NCI-H128 (cell line): ENCODE results near the gene CD177.
"Not testable (repeated sequence)": the region's sequence is repeated elsewhere in the genome, so short reads cannot be mapped to it uniquely, and the experiment has no call there.

ENCODE experiments used
- DNase-seq: peaks from one replicate; lab custom pipeline; 2025; ENCODE audit not compliant: unreplicated experiment; lab: John Stamatoyannopoulos, UW

Gene CD177

DNA sequence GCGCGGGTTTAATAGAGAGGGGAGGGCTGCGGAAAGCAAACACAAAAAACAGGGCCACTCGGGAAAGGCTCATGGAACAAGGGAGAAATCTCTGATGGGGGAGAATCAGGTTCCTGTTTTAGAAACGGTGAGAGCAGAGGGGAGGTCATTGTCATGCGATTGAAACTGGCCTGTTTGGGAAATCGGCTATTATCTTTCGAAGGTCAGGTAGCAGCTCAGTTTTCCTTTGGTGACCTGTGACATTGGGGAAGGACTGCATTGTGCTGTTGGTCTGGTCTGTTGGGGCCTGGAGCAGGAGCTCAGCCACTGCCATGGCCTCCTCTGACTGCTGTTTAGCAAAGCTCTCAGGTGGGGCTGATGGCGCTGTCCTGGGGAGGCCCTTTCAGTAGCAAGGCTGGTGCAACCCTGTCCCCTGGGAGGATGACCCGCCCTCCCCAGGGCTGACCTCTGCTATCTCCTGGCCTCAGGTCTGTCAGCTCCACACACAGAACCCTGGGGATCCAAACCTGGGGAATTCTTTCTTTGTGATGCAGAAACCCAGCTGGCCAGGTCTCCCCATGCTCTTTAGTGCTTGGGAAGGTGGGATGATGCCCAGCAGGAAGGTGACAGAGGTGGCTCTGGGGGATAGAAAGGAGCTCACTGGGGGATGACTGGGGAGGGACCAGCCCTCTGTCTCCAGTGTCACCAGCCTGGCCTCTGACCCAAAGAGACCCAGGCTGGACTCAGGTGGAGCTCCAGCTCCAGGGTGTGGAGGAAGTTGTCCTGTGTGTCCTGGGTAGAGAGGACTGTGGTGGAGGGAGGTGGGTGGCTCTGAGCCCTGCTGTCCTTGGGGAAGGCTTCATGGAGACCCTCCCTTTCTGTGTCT lies 21.2 kb upstream of the CD177 start:
- no peak for DNase-seq

DNA sequence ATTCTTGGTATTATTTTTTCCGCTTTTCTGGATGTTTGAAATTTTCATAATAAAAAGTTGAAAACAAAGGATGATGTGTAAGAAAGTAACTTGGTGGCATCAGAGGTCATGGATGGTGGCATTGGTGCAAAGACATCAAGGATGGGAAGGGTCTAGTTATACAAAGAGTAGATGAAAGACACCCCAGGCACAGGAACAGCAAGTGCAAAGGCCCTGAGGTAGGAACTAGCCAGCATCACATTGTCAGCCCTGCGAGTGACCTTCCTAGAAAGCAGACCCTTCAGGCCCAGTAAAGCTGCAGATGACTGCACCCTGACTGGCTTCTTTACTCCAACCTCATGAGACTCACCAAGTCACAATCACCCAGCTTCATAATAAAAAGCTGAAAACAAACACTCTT lies 17.0 kb upstream of the CD177 start:
- DNase-seq: not testable (repeated sequence)

DNA sequence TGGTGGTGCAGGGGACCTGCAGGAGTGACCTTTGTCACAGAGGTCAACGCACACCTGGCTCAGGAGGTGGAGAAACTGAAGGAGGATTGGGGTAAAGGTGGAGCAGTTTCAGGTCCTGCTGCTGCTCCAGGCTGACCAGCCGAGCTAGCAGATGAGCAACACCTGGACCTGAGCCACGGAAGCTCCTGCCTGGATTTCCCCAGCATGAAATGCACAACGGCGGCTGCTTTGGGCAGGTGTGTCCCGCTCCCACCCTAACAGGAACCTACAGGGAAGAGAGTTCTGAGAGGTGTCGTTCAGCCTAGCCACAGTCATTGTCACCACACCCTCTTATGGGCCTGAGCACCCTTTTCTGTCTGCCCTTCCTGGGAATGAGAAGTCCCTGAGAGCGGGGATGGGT lies 15.7 kb upstream of the CD177 start:
- DNase-seq: no peak

DNA sequence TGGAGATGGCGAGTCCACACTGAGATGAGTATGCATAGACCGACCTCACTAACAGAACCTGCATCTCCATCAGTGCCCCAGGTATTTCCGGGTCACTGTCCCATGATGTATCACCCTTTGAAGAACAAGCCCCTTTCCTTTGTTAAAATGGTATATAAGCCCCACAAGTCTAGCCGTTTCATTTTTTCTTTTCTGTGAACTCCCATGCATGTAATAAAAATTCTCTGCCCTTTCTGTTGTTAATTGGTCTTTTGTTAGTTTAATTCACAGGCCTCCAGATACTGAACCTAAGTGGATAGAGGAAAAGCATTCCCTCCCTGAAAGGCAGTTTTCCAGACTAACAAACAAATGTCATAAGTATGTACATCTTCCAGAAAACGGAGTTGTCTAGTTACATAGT lies 15.0 kb upstream of the CD177 start:
- DNase-seq: no peak

DNA sequence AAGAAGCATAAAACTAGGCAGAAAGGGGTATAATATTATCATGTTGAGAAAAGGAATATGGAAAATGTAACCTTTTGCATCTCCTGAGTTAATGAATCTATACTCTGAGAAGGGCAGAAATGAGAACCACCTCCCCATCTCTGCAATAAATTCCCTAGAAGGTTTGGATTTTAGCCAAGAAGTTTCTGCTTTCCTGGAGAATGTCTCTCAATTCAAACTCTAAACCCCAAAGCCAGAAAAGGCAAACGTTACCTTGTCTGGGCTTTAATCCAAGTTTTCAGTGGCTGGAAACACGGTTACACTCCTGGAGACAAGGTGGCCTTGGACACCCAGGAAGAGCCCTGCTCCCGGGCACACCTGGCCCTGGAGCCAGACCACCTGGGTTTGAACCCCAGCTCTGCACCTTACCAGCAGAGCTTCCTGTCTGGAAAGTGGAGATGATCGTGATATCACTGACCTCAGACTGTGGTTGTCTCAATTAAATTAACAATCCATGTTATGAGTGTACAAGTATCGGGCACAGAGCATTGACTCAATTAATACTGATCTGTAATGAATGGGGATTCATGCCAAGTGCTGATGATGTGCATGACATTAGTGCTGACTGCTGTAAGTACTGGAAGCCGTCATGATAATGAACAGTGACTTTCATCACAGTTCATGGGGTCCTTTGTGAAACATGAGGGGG lies 14.1 kb upstream of the CD177 start:
- not testable (repeated sequence) for DNase-seq

DNA sequence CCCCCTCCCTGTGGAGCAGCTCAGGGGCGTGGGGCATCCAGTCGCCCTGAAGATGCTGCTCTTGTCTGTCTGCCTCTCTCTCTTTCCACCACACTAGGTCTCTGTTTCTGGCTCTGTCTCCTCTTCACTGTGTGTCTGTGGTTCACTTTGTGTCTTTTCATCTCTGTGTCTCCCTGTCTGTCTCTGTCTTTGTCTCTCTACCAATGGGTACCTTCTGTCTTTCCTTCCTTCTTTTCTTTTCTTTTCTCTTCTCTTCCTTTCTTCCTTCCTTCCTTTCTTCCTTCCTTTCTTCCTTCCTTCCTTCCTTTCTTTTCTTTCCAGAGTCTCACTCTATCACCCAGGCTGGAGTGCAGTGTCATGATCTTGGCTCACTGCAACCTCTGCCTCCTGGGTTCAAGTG lies 13.4 kb upstream of the CD177 start:
- not testable (repeated sequence) for DNase-seq

DNA sequence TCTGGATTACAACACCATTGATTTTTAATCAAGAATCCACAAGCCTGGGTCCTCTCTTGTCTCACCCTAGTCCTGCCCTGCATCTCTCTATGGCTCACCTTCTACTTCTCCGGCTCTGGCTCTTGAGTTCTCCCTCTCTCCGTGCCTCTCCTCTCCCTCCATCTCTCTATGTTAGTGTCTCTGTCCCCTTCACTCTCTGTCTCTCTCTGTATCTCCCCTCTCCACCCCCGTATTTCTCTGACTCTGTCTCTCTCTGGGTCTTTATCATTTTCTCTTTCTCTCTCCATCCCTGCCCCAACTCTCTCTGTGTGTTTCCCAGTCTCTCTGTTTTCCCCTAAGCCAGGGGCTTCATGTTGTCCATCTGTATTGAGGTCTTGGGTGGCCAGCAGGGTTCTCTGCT lies 12.4 kb upstream of the CD177 start:
- DNase-seq: not testable (repeated sequence)

DNA sequence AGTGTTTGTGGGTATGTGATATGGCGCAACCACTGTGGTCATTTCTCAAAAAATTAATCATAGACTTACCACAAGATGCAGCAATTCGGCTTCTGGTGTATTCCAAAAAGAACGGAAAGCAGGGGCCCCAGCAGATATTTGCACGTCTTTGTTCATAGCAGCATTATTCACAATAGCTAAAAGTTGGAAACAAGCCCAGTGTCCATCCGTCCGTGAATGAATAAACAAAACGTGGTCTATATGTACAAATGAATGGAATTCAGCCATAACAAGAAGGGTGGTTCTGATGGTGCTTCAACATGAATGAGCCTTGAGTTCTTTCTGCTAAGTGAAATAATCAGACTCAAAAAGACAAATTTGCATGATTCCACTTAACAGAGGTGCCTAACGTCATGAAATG lies 11.4 kb upstream of the CD177 start:
- not testable (repeated sequence) for DNase-seq

DNA sequence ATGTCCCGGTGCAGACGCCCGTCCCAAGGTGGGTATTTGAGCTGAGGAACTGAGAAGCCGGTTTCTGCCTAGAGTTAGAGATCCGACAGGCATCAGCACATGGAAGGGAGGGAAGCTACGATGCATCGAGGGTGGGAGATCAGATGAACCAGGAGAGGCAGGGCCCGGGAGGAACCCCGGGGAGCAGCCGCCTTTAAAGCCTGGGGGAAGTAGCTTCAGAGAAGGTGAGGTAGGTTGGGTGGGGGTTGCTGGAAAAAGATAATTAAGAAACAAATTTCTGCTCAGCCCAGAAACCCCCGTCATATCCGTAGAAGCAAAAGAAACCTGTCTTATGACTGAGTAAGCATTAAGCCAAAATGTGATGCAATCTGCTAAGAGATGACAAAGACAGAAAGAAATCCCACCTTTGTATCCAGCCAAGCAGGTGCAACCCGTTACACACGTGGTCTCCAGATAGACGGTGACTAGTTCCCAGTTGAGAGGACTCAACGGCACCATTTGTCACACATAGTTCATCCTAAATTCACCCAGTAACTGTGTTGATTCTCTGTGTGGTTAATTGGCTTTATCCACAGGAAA lies 9.1 kb upstream of the CD177 start:
- not testable (repeated sequence) for DNase-seq

DNA sequence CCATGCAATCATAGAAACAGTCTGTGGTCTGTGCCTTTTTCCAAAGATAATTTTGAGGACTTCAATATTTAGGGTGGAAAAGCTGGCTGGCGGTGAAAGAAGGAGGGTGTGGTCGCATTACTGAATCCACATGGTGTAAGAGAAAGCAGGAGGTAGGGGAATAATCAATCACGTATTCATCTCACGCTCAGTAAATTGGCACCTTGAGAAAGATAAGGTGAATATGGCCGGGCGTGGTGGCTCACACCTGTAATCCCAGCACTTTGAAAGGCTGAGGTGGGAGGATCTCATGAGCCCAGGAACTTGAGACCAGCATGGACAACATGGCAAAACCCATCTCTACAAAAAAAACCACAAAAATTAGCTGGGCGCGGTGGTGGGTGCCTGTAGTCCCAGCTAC lies 3.7 kb upstream of the CD177 start:
- not testable (repeated sequence) for DNase-seq

DNA sequence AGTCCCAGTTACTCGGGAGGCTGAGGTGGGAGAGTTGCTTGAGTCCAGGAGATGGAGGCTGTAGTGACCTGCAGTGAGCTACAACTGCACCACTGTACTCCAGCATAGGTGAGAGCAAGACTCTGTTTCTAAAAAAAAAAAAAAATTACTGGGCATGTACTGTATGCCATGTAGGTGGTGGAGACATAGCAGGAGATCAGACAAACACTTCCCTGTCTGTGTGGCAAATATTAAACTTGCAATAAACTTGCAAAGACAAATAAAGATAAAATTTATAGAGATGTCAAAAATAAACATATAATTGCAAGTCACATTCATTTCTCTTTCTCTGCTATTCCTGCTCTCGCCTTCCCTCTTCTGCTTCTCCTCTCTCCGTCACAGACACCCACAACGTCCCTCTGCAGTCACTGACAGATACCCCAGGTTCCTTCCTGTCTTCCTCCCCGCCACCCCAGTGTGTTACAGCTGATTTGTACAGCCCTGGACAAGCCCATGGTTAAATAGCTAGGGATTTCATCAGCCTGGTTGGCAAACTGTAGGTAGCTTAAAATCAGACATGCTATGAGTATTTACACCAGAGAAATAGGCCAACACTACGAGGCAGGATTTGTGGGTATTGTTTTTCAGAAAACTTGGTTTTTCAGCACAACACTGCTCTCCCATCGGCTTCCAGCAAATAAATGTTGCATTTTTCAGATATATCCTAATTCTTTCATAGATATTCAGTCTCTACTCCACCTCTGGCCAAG lies 1.3 kb upstream of the CD177 start:
- DNase-seq: no peak

DNA sequence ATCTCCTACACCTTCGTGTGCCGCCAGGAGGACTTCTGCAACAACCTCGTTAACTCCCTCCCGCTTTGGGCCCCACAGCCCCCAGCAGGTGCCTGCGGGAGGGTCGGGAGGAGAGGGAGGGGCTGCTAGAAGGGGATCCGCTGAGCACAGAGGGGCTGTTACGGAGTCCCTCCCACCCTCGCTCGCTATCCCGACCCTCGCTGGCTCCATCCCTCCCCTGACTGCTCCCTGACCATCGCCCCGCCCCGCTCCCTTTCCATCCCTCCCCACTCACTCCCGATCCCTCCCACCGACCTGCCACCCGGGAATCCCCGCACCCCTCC lies 780 bp downstream of the CD177 start:
- DNase-seq: no peak

DNA sequence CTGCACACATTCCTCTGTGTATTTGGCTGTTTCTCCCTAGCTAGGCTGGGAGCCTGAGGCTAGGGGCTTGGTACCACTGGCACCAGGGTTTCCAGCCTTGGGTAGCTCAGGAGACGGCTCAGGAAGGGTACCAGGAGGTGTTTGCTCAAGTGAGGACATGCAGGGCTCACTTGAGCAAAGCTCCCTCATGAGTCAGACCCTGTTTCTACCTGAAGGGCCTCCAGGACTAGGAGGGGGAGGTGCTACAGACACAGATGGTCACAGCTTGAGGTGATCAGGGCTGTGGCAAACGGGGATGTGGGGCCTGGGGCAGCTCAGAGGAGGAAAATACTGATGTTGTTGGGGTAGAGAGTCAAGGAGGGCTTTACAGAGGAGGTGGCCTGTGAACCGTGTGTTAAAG lies 3.3 kb downstream of the CD177 start:
- DNase-seq: not testable (repeated sequence)

DNA sequence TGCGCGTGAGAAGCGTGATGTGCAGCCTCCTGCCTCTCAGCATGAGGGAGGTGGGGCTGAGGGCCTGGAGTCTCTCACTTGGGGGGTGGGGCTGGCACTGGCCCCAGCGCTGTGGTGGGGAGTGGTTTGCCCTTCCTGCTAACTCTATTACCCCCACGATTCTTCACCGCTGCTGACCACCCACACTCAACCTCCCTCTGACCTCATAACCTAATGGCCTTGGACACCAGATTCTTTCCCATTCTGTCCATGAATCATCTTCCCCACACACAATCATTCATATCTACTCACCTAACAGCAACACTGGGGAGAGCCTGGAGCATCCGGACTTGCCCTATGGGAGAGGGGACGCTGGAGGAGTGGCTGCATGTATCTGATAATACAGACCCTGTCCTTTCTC lies 8.7 kb downstream of the CD177 start:
- no peak for DNase-seq

DNA sequence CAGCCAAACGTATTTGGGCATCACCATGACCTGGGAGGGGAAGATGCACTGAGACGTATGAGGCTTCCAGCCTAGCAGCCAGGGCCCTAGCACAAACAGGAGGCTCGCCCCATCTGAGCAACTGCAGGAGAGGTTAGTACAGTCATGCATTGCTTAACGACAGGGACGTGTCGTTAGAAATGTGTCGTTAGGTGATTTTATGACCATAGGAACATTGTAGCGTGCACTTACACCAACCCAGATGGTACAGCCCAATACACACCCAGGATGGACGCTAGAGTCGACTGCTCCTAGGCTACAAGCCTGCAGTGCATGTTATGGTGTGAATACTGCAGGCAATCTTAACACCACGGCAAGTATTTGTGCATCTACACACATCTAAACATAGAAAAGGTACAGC lies 9.3 kb downstream of the CD177 start:
- DNase-seq: no peak

DNA sequence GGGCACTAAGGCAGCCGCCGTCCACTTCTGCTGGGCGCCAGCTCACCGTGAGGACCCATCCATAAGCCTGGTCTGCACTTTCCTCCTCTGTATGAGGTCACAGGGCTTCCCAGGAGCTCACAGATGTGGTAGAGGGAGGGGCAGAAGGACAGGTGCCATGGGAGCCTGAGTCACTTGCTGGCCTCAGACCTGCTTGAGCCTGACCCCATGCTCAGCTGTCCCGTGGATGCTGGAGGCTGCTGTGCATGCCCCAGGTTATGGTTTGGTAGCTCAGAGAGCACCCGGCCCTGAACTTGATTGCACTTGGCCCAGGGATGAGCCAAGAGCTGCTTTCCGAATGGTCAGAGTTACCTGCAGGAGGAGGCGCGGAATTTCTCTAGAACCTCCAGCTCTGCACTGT lies 12.2 kb downstream of the CD177 start:
- DNase-seq: not testable (repeated sequence)

DNA sequence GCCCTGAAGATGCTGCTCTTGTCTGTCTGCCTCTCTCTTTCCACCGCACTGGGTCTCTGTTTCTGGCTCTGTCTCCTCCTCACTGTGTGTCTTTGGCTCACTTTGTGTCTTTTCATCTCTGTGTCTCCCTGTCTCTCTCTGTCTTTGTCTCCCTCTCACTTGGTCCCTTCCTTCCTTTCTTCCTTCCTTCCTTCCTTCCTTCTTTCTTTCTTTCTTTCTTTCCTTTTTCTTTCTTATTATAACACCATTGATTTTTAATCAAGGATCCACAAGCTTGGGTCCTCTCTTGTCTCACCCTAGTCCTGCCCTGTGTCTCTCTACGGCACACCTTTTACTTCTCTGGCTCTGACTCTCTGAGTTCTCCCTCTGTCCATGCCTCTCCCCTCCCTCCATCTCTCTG lies 14.3 kb downstream of the CD177 start:
- DNase-seq: no peak

DNA sequence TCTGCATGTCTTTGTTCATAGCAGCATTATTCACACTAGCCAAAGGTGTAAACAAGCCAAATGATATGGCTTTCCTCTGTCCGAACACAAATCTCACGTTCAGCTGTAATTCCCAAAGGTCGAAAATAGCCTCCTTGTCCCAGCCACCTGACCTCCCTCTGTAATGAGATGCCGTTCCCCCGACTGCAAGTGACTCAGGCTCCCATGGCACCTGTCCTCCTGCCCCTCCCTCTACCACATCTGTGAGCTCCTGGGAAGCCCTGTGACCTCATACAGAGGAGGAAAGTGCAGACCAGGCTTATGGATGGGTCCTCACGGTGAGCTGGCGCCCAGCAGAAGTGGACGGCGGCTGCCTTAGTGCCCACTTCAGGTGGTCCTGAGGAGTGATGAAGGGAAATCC lies 15.4 kb downstream of the CD177 start:
- DNase-seq: not testable (repeated sequence)

DNA sequence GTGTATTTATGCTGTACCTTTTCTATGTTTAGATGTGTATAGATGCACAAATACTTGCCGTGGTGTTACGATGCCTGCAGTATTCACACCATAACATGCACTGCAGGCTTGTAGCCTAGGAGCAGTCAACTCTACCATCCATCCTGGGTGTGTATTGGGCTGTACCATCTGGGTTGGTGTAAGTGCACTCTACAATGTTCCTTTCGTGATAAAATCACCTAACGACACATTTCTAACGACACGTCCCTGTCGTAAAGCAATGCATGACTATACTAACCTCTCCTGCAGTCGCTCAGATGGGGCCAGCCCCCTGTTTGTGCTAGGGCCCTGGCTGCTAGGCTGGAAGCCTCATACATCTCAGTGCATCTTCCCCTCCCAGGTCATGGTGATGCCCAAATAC lies 18.4 kb downstream of the CD177 start:
- DNase-seq: no peak

DNA sequence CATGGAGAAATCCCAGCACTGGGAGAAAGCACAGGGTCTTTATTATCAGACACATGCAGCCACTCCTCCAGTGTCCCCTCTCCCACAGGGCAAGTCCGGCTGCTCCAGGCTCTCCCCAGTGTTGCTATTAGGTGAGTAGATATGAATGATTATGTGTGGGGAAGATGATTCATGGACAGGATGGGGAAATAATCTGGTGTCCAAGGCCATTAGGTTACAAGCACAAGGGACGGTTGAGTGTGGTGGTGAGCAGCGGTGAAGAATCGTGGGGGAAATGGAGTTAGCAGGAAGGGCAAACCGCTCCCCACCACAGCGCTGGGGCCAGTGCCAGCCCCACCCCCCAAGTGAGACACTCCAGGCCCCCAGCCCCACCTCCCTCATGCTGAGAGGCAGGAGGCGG lies 19.0 kb downstream of the CD177 start:
- DNase-seq: no peak

DNA sequence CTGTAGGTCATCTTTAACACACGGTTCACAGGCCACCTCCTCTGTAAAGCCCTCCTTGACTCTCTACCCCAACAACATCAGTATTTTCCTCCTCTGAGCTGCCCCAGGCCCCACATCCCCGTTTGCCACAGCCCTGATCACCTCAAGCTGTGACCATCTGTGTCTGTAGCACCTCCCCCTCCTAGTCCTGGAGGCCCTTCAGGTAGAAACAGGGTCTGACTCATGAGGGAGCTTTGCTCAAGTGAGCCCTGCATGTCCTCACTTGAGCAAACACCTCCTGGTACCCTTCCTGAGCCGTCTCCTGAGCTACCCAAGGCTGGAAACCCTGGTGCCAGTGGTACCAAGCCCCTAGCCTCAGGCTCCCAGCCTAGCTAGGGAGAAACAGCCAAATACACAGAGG lies 24.1 kb downstream of the CD177 start:
- DNase-seq: not testable (repeated sequence)

DNA sequence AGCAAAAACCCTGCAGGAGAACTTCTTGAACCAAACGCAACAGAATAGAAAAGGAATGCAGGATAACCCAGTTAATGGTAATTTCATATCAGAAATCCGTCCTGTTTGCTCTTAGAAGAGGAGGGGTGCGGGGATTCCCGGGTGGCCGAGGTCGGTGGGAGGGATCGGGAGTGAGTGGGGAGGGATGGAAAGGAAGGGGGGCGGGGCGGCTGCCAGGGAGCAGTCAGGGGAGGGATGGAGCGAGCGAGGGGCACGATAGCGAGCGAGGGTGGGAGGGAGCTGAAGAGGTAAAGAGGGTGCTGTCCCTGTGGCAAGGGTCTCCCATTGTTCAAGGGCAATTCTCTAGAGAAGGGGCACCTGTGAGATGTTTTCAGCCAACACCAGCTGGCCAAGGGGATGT lies 26.5 kb downstream of the CD177 start:
- no peak for DNase-seq
